NCI-H1048 (cell line): ENCODE measurements around the gene DLGAP1.

ENCODE experiments used
- DNase-seq: peaks from one replicate; lab custom pipeline; 2025; lab: John Stamatoyannopoulos, UW

DLGAP1 gene

DNA sequence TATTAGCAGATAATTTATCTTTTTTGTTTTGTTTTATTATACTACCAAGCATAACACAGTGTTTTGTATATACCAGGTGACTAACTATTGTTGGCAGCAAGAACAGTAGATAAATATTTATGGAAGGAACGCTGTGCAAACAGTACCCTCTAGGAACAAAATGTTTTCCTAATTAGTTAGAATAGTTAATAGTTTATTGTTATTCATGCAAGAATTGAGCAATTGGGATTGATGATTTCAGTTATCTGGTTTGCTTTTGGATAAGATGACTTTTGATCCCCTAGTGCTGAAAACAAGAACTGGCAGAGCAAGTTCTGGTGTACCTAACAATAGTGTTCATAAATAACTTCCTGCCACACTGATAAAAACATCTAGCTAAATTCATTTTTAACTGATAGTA is 681.8 kb downstream of the DLGAP1 start:
- no peak for DNase-seq

DNA sequence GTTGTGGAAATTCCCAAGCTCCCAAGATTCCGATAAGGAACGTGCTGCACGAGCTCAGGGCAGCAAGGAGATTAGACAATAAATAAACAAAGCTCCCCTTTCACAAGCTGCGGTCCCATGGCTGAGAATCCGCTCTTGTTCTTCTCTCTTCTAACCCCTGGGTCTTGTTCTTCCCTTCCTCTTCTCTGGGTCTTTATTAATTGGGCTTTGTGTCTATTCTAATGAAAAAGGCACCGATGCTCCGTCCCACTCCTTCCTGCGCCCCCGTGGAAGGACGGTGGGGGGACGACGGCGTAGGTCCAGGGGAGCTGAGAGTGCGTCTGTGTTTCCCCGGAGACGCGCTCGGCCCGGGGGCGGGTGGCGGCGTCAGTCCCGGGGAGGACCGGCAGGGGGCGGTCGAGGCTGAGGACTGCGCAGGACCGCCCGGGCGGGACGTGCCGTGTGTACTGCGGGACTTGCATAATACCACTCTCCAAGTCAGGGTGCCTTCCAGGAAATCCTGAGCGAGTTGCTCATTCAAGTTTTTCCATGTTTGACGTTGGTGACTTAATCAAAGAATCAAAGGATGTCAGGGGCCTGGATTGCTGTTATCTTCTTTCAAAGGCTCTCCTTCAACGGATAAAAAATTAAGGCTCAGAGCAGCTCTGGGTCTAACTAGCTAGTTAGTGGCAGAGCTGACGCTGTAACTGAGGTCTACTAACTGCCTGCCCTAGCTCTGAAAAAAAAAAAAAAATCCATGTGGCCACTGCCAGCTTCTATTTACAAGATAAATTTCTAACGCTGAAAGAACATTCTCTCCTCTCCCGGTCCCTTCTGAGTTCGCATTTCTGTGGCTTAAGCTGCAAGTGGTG is 683.8 kb downstream of the DLGAP1 start:
- DNase-seq = peak; percentile 60

DNA sequence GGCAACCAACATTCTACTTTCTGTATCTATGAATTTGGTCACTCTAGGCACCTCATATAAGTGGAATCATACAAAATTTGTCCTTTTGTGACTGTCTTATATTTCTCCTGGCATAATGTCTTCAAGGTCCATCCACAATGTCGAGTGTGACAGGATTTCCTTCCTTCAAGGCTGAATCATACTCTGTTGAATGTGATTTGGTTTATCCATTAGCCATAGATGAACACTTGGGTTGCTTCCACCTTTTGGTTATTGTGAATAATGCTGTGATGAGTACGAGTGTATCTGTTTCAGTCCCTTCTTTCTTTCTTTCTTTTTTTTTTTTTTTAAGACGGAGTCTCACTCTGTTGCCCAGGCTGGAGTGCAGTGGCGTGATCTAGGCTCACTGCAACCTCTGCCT is 693.8 kb downstream of the DLGAP1 start:
- no peak for DNase-seq

DNA sequence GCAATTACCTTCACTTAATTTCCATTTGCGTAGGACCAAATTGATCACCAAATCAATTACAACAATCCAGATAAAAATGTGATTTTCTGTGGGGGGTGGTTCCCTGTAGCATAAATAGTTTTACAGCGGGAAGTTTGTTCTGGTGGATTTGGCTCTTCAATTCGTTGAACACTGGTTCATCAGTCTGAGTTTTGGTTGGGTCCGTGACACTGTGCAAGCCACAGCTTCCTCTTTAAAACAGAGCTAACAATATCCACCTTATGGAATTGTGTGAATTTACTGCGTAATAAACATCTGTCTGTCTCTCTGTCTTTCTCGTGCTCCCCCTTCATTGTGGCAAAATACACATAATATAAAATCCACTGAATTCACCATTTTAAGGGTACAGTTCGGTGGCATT is 694.4 kb downstream of the DLGAP1 start:
- no peak for DNase-seq

DNA sequence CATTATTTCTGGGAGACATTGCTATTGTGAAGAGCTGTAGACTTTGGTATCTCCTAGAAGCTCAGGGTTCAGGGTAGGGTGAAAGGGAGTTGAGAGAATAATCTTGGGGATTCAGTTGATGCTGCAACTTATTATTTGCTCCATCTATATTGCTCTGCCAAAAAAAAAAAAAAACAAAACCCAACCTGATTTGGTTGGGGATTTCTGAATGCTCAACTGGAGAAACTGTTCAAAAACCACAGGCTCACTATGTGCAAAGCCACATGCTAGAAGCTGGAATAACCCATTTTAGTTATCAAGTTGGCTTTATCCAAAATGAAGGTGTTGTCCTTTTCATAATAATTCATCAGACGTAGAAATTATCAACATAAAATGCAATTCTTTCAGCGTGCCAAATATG is 696.0 kb downstream of the DLGAP1 start:
- DNase-seq = no peak

DNA sequence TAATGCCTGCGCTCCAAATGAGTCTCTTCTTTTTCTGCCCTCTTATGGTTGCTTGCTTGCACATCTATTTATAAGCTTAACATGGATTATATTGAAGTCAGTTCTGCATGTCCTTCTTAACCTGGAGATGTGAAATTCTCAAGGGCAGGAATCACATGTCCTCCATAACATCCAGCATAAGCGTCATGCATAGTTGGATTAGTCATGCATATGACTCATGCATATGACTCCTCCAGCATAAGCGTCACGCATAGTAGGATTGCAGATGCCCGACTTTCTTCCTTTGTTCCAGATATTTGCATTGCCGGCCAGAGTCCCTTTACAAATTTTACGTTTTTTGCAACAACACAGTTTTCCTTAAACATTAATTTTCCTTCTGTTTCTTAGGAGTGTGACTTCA is 696.6 kb downstream of the DLGAP1 start:
- DNase-seq = no peak

DNA sequence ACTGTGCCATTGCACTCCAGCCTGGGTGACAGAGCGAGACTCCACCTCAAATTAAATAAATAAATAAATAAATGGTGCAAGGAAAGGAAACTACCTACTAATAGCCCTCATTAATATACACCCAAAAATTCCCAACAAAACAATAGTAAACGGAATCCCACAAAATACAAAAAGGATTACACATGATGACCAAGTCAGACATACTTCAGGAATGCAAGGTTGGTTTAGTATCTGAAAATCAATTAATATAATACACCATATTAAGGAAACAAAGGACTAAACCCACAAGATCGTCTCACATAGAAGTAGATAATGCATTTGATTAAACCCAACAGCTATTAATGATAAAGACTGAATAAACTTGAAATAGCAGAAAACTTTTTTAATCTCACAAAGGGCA is 697.7 kb downstream of the DLGAP1 start:
- no peak for DNase-seq

DNA sequence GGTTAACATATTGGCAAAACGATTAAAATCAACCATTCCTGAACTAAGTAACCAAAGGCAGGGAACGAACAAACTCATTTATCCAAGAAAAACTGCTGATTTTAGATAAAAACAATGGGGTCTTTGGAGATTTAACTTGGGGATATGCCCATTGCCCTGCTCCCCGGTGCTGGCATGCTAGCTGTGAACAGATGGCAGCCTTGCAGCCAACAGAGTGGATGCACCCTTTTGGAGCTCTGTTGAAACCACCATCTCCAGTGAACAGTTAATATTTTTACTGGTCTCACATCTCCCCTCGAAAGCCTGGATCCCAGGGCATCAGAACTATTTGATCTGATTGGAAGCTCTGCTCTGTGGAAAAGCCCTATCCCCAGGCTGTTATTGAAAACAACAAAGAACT is 702.0 kb downstream of the DLGAP1 start:
- DNase-seq = no peak

DNA sequence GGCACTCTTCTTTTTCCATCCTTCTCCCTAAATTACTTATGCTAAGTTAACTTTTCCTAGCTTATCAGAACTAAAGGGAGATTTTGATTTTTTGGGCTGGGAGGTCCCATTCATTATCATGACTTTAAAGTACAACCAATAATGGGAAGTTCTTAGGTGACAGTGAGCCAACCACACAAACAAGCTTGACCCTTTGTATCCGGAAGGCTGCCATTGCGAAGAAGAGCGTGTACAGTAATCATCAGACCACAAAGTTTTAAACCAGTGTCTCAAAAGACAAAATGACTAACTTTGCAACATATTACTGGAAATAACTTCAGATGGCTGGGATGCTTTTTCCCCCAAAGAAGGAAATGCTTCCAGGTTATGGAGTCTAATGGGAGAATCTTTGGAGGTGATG is 707.0 kb downstream of the DLGAP1 start:
- DNase-seq = no peak

DNA sequence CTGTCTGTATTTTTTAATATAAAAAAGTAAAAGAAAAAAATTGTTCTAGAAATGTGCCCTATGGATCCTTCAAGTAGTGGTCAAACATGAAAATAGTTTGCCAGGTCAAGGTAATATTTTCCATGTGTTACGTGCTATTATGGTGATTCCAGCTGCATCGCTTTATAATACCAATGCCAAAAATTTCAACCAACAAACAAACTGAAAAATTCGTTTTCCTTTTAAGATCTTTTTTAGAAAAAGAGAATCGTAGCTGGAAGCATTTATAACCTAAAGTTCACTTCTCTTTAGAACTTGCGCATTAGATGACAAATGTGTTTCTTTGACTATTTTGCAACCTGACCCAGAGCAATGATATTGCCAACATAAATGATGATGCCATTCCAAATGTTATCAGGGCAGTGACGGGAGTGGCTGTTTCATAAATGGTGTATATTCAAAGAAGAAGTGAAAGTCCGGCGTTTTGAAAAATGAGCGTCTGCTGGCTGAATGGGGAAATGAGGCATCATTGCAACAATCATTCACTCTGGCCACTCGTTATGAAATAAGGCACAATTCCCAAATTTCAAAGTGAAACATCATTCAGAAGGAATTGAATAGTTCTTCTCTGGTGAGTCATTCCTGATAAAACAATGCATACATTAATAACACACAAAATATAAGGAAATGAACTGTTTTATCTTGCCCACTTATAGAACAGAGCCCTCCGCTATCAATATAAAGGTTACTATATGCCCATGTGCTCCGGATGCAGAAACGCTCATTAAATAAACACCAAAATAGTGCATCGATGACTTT is 707.7 kb downstream of the DLGAP1 start:
- DNase-seq = no peak

DNA sequence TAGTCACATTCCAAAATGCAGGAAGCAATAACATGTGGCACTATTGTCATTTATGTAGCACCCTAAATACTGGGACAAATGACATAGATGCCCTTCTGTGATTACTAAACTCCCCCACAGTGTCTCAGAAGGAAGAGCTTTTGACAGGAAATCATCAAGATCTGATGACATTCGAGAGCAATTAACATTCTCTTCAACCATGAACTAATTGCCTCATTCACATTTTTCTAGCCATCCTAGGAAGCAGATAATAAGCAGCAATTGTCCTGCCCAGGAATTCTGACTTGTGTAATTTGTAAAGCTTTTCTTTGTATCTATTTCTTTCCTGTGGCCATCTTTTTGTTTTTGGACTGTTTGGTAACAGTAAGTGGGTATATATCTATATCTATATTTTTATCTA is 712.6 kb downstream of the DLGAP1 start:
- DNase-seq = no peak

DNA sequence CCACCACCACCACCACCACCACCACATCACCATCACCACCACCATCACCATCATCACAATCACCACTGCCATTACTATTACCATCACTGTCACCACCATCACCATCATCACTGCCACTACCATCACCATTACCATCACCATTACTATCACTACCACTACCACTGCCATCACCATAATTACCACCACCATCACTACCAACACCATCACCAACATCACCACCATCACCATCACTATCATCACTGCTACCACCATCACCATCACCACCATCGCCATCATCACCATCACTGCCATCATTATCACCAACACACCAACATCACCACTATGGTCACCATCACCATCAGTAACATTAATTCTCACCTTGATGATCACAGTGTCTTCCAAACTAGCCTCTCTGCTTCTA is 713.8 kb downstream of the DLGAP1 start:
- DNase-seq = no peak

DNA sequence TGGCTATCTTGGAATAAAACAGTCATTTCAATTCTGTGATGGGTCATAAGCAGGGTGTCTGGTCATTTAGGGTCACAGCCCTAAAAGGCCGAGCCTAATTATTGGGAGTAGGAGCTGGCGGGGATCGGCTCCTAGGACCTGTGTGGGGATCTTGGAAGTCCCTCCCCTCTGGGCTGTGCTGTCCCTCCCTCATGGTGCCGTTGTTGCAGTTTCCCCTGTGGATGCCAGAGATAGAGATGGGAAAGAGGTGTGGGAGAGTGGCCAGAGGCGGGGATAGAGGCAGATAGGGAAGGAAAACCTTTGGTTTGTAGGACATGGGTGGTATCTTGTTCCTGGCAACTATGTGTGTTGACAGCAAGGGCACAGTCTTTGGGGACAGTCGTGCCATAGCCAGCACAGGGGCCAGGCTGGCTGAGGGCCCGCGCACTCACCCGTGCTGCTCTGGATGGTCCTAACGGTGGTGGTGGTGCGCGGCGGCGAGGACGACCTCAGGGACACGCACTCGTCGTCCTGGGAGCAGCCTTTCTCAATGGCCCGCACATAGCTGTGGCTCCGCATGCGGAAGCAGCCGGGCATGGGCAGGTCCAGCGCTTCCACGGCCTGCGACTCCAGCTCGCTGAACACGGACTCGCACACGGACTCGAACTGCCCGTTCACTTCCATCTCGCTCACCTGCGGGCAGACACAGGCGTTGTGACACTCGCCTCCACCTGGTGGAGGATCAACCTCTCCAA is 726.2 kb downstream of the DLGAP1 start:
- DNase-seq = no peak

DNA sequence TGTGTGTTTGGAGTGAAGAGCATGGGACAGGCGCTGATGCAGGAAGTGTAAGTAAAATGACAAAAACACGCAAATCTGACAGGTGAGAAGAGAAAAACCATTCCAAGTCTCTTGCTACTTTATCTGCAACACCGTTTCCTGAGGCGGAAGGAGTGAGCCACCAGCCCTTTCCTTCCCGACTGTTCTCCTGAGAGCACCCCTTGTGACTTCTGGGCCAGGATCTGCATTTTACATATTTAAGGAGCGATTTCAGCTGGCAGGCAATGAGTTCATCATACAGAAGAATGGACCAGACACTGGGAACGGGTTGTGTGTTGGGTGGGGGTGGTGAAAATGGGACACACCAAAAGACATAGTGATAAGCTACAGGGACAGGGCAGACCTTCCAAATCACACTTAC is 727.8 kb downstream of the DLGAP1 start:
- no peak for DNase-seq

DNA sequence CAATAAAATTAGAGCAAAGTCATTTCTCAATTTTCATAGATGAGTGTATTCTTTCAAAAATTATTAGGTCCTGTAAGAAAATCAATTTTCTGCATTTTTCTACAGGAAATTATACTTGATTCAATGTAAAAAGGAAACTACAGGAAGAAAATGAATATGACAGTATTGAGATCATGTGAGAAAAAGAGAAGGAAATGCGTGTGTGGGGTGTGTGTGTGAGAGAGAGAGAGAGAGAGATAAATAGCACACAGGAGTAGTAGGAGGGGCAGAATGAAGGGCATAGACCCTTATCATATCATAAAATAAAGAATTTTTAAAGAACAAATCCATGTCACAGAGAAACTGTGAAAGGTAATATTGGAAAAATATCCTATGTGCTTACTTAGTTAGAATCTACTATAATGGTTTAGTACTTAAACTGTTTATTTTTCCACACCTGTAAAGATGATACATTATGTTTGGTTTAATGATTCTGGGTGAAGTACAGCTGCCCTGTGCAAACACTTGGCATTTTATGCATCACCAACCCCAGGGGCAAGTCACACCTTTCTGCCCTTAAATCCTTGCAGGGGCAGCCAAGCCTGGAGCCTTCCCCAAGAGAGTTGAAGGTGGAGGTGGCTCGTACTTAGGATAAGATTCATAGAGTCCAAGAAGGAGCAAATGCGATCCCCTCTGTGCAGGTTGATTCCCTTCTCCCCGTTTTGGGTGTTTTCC is 728.7 kb downstream of the DLGAP1 start:
- no peak for DNase-seq

DNA sequence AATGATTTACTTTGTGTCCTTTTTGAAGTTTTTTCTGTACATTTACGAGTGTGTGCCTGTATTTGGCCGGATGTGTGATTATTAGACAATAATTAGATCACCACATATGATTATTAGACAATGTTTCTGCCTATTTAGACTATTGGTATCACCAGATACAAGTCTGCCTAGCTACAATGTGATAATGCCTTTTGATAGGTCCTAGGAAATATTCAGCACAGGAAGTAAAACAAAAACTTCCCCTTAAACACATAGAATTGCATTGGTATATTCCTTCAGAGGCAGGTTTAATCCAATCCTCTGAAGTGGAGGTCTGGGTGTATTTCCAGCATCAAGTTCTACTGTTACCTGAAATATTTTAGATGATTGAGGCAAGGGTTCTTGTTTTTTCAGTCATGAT is 730.0 kb downstream of the DLGAP1 start:
- DNase-seq = no peak

DNA sequence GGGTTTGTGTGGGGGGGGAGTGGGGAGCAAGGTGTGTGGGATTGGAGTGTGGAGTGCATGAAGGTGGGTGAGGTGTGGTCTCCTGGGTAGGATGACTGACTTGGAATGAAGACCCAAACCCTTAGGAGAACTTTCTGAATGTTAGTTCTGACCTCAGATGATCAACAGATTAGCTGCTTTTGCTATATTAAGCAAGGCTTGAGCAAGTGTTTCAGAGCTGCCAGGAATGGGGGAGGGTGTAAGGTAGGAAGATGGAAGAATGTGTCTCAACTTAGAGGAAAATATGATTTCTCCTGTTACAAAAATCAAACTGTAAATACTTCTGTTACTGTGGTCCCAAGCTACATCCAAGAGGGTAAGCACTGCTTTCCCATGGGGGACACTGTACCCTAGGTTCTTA is 731.6 kb downstream of the DLGAP1 start:
- DNase-seq = no peak

DNA sequence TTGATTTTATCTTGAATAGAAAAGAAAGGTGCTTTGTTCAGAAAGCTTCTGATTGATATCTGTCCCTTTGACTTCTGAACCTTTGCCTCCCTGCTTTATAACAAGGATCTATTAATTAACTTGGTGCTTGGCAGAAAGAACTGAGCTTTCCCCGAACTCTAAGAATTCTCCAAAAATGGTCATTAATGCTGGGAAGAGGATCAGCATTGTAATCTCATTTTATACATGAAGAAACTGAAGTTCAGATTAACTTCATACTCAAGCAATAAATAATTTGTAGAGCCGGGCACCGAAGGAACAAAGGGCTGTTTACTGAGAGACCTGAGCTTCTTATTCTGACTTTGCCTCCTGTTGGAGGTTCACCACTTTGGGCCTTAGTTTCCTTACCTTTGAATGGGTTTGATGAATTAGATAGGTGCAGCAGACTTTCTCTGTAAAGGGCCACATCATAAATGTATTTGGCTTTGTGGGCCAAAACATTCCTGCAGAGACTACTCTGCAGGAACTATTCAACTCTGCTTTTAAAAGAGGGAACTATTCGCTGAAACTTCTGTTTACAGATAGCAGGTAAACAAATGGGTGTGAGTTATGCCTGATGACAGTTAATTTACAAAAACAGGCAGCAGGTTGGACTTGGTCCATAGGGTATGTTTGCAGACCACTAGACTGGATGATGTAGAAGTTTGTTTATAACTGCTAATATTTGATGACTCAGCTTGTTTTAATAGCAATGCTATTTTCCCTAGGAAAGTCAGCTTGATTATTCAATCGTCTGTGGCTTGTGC is 732.3 kb downstream of the DLGAP1 start:
- no peak for DNase-seq

DNA sequence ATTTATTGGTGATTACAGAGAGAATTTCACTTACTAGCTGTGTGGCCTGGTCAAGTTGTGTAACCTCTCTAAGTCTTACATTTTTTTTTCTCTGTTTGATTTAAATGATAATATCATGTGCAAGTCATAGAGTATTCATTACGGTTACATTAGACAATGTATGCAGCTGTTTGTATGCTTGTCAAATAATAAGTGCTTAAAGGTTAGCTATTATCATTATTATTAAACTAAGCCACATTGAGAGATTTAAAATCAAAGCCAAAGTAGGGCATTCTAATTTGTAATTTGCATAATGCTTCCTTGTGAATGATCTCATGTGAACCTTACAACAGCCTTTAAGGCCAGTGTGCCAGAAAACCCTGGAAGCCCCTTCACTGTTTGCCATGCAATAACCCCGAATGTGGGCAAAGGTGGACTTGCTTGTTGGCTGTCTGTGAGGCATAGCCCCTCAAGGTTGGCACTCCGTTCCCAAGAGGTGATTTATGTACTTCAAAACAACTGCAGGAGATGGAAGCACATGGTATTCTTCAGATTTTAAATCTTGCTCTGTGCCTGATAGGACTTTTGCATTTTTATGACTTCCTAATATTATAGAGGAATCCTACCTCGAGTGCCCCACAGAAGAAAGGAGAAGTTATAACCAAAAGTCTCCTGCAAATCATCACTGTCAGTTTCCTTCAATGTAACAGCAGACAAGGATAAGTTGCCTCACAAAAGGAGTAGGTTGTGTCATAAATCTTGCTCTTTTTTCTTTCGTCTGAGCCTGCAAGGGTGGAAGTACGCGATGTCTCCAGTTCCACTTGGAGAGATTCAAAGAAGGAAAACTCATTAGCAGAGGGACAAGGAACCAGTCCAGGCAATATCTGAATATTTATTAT is 733.1 kb downstream of the DLGAP1 start:
- no peak for DNase-seq

DNA sequence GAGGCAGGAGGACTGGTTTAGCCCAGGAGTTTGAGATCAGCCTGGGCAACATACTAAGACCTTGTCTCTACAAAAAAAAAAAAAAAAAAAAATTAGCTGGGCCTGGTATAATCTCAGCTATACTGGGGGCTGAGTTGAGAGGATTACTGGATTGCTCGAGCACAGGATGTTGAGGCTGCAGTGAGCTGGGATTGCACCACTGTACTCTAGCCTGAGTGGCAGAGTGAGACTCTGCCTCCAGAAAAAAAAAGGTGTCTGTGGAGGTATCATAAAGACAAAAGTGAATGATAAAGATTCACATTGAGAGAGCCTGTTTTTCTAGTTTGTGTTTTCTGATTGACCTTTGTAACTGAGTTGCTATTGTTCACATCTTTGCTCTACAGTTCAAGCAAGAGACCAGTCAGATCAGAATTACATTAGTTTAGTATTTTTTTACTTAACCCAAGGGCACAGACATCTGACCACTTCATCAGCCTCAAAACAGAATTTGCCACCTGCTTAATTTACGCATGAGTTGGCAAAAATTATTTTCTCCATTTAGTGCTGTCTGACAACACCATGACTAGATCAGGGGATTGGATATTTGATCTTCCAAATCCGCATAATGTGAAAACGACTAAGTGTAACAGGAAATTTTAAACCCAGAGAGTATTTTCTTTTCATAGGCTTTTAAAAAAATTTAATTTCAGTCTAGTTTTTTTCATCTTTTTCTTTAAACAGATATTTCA is 734.1 kb downstream of the DLGAP1 start:
- no peak for DNase-seq
